ENCODE measurements around the gene SLC16A3. TPM values are rescaled to one million over a fixed set of nuclear protein-coding genes. Genes with fewer than 3 reads are reported as not detected.
A peak's percentile ranks its signal among the peaks of the same experiment; 100 is the strongest.

The SLC16A3 gene
- total and polyA plus RNA-seq, 2 of the 4 experiments (the other 2 are of a cell fraction) = 49.1 to 181 TPM

GRCh38 chr17:82272495-82273326 is 43.9 kb downstream of the SLC16A3 start:
- H4K20me1 ChIP-seq (ENCODE audit: insufficient read depth, low read length) = peaks cover 51% of the 10 kb centered on the region
- H4K8ac ChIP-seq (ENCODE audit: low read depth in 2 of 2, low read length in 2 of 2) = peak overlapping the region; percentile 36 to 85; a peak in 2 of 4 replicates
- WGBS, 2 experiments (ENCODE audit: extremely low coverage in 2 of 2, insufficient read length in 1 of 2) = 0% methylated on average over 19 of the region's 57 CpGs; no CpG with 5 or more reads in 1 of the 2 experiments
- peak overlapping the region; percentile 8; the same call in 1 of the 2 replicates for H4K91ac ChIP-seq (ENCODE audit: insufficient read depth, low read depth, low read length)
- peak overlapping the region; percentile 93 for H3K14ac ChIP-seq (replicated peaks; ENCODE audit: low read depth, low read length)
- no peaks in the 10 kb centered on the region for H3K27me3 ChIP-seq (ENCODE audit: control insufficient read depth, insufficient read depth, low read length)
- peak overlapping the region; percentile 20 for H3K23ac ChIP-seq (ENCODE audit: low read depth, low read length)
- no peak overlapping the region; the same call in 1 of the 2 replicates for H3K56ac ChIP-seq (ENCODE audit: extremely low read depth, insufficient read depth, low read length)
- H3K4ac ChIP-seq (ENCODE audit: low read depth, low read length) = peak overlapping the region; percentile 84
- intact Hi-C loops (cut with micrococcal nuclease) (no loop called here), in situ Hi-C loops (cut with MboI; ENCODE audit: low sequenced_read_pairs) (no loop called here), dilution Hi-C loops (cut with HindIII; ENCODE audit: low sequenced_read_pairs, unreplicated experiment) (no loop called here)
- H3K36me3 ChIP-seq (ENCODE audit: control insufficient read depth, insufficient read depth, low read length) = peaks cover 26% of the 10 kb centered on the region
- H3K27ac ChIP-seq (ENCODE audit: insufficient read depth, low read length) = peak overlapping the region; percentile 96
- H2BK20ac ChIP-seq (ENCODE audit: low read depth, low read length) = no peak overlapping the region
- H4K5ac ChIP-seq (ENCODE audit: low read depth, low read length) = peak overlapping the region; percentile 0; the same call in 1 of the 2 replicates
- H3K4me1 ChIP-seq (ENCODE audit: control insufficient read depth, insufficient read depth, low read length) = peaks cover 31% of the 10 kb centered on the region
- H2AK5ac ChIP-seq (ENCODE audit: low read depth, low read length) = peak overlapping the region; percentile 77
- H3K4me3 ChIP-seq (ENCODE audit: insufficient read depth, low read depth, low read length) = peak overlapping the region; percentile 99
- H3K9ac ChIP-seq (ENCODE audit: low read depth, low read length) = peak overlapping the region; percentile 96
- H2BK120ac ChIP-seq (ENCODE audit: low read depth, low read length) = 0 out of 2 replicates have a peak overlapping the region, but pooled peaks have one; percentile 0
- BruUV-seq (replicated peaks) = no TSS peak
- peak overlapping the region; percentile 98 for H2AK9ac ChIP-seq (replicated peaks; ENCODE audit: low read depth, low read length, poor library complexity)
- CTCF ChIA-PET = no interaction called here
- no peak for TF ChIP-seq BHLHE40 (IDR thresholded peaks at IDR 0.05; ENCODE audit: low read depth, low read length)
- TF ChIP-seq CTCF (conservative IDR thresholded peaks at IDR 0.05; ENCODE audit: low read depth, low read length) = no peak
- TF ChIP-seq MAFK (IDR thresholded peaks at IDR 0.05; ENCODE audit: low read depth, low read length) = no peak
- TF ChIP-seq RAD21 (IDR thresholded peaks at IDR 0.05; ENCODE audit: low read length) = no peak
- no peak for TF ChIP-seq FOS (IDR thresholded peaks at IDR 0.05; ENCODE audit: low read depth, low read length)
- TF ChIP-seq ELK1 (IDR thresholded peaks at IDR 0.05; ENCODE audit: borderline replicate concordance, low read depth, low read length) = no peak
- TF ChIP-seq RCOR1 (IDR thresholded peaks at IDR 0.05; ENCODE audit: insufficient replicate concordance, low read length) = no peak
- TF ChIP-seq USF2 (IDR thresholded peaks at IDR 0.05; ENCODE audit: low read depth, low read length) = no peak
- no peak for TF ChIP-seq POLR2A (IDR thresholded peaks at IDR 0.05; ENCODE audit: low read depth, low read length)
- TF ChIP-seq NFE2L2 (IDR thresholded peaks at IDR 0.05; ENCODE audit: low read depth, low read length) = no peak
- no peak for TF ChIP-seq RFX5 (IDR thresholded peaks at IDR 0.05; ENCODE audit: low read depth, low read length)
- TF ChIP-seq MXI1 (IDR thresholded peaks at IDR 0.05; ENCODE audit: borderline replicate concordance, low read depth, low read length) = no peak
- TF ChIP-seq CEBPB (IDR thresholded peaks at IDR 0.05; ENCODE audit: low read depth, low read length) = no peak
- peaks cover 26% of the 10 kb centered on the region for H3K9me1 ChIP-seq (ENCODE audit: insufficient read depth, low read length)
- no peak overlapping the region for H2BK15ac ChIP-seq (ENCODE audit: low read depth, low read length)
- ATAC-seq (ENCODE audit: low read depth) = peak; percentile 24
- H3K9me3 ChIP-seq (ENCODE audit: control insufficient read depth, insufficient read depth, low read length) = no peaks in the 10 kb centered on the region
- H2BK5ac ChIP-seq (ENCODE audit: low read depth, low read length, poor library complexity, severe bottlenecking) = peak overlapping the region; percentile 100
- H3K18ac ChIP-seq (ENCODE audit: low read depth, low read length) = peak overlapping the region; percentile 57
- POLR2A ChIA-PET (ENCODE audit: unreplicated experiment) = interaction anchor here (0.9 to 1.5 kb wide), 2 partner anchors 20 to 22 kb away, joined by 3 to 4 read pairs; no protein-coding TSS in a partner anchor
- peak overlapping the region; percentile 98 for H2AFZ ChIP-seq (replicated peaks; ENCODE audit: low read length, poor library complexity)
- peak overlapping the region; percentile 99 for H3K4me2 ChIP-seq (ENCODE audit: low read depth, low read length)
- DNase-seq = no peak
- peaks cover 7 to 49% of the 10 kb centered on the region in 2 experiments for H3K79me1 ChIP-seq (ENCODE audit: low read depth in 1 of 2, low read length in 2 of 2)
